Keratinocyte (primary cell): ENCODE measurements around the gene TJP2. TPM values are rescaled to one million over a fixed set of nuclear protein-coding genes. Genes with fewer than 3 reads are reported as not detected.

Experiments
- DNase-seq: peaks from one replicate; pipeline ENCODE4 v3.0.0-alpha.2; 2011; ENCODE audit warnings: low read depth, missing footprints, low spot score
- FAIRE-seq: peaks from 2 replicates; lab custom pipeline; 2011; peaks lifted over from hg19 to GRCh38; lab: Jason Lieb, UNC
- H2AFZ ChIP-seq: 2 replicates; pipeline ENCODE4 v1.6.0; 2012; ENCODE audit warnings: low read length, control low read depth, inconsistent platforms; ENCODE audit not compliant: control insufficient read depth
- H3K27ac ChIP-seq: 2 replicates; pipeline ENCODE4 v1.5.1; 2011; ENCODE audit warnings: low read length; ENCODE audit not compliant: control insufficient read depth, insufficient read depth
- H3K27me3 ChIP-seq: 3 replicates; pipeline ENCODE4 v1.6.0; 2011; ENCODE audit warnings: low read length; ENCODE audit not compliant: control insufficient read depth, insufficient read depth; ENCODE audit errors: extremely low read depth
- H3K36me3 ChIP-seq, 2 experiments: 2 replicates in 1 of 2; 3 replicates in 1 of 2; pipeline ENCODE4 v1.5.1; 2011; ENCODE audit warnings: low read length in 2 of 2, mild to moderate bottlenecking in 1 of 2; ENCODE audit not compliant: control insufficient read depth in 2 of 2, insufficient read depth in 2 of 2; ENCODE audit errors: extremely low read depth in 1 of 2
- H3K4me1 ChIP-seq: 3 replicates; pipeline ENCODE4 v1.5.1; 2011; ENCODE audit warnings: low read length; ENCODE audit not compliant: control insufficient read depth, insufficient read depth; ENCODE audit errors: extremely low read depth
- H3K4me2 ChIP-seq: 3 replicates; pipeline ENCODE4 v1.6.0; 2011; ENCODE audit warnings: low read depth, low read length; ENCODE audit not compliant: control insufficient read depth, insufficient read depth; ENCODE audit errors: extremely low read depth
- H3K4me3 ChIP-seq, 3 experiments: fragments of 200-600 bp in 1 of 3; sonication (generic) in 1 of 3; 2 replicates in 2 of 3; 3 replicates in 1 of 3; pipeline ENCODE4 v1.5.1; 2011 to 2016; ENCODE audit warnings: low read length in 3 of 3, mild to moderate bottlenecking in 3 of 3, control low read depth in 2 of 3, inconsistent platforms in 1 of 3, low read depth in 1 of 3, mixed read lengths in 1 of 3, mixed run types in 1 of 3, moderate library complexity in 1 of 3; ENCODE audit not compliant: control insufficient read depth in 2 of 3, insufficient read depth in 2 of 3; ENCODE audit errors: extremely low read depth in 1 of 3
- H3K79me2 ChIP-seq: 2 replicates; pipeline ENCODE4 v1.6.0; 2012; ENCODE audit warnings: low read length; ENCODE audit not compliant: control insufficient read depth, insufficient read depth
- H3K9ac ChIP-seq: 3 replicates; pipeline ENCODE4 v1.6.0; 2011; ENCODE audit warnings: low read length; ENCODE audit not compliant: control insufficient read depth, insufficient read depth; ENCODE audit errors: extremely low read depth
- H3K9me1 ChIP-seq: 3 replicates; pipeline ENCODE4 v1.6.0; 2011; ENCODE audit warnings: low read length; ENCODE audit not compliant: control insufficient read depth, insufficient read depth; ENCODE audit errors: extremely low read depth
- H3K9me3 ChIP-seq: 2 replicates; pipeline ENCODE4 v1.5.1; 2012; ENCODE audit warnings: low read depth, low read length; ENCODE audit not compliant: control insufficient read depth
- H4K20me1 ChIP-seq: 3 replicates; pipeline ENCODE4 v1.6.0; 2011; ENCODE audit warnings: low read length; ENCODE audit not compliant: control insufficient read depth, insufficient read depth; ENCODE audit errors: extremely low read depth
- EZH2 ChIP-seq: IDR thresholded peaks from one replicate; pipeline ENCODE4 v1.6.1; 2012; ENCODE audit warnings: inconsistent platforms, mild to moderate bottlenecking, low read length, moderate library complexity
- dilution Hi-C: fragments of 300-500 bp; cut with MboI; formaldehyde crosslinking; loops from one replicate; pipeline ENCODE4 v1.7.0; 2020; ENCODE audit warnings: low sequenced_read_pairs; ENCODE audit not compliant: extremely low pct_ligation_motif_present
- polyA plus RNA-seq, 5 experiments: library from polyadenylated mRNA; depleted of rRNA in 3 of 5; stranded (reverse) in 3 of 5; stranded (forward) in 1 of 5; unstranded in 1 of 5; fragments of >200 nt; gene quantifications; 1 replicate in 1 of 5; 2 replicates in 3 of 5; 3 replicates in 1 of 5; pipeline versions ENCODE4 v1.2.1 to v1.2.3, GENCODE V29; 2011 to 2012; ENCODE audit warnings: missing spikeins in 2 of 5, low read depth in 1 of 5, low replicate concordance in 1 of 5
- TF ChIP-seq, protein P1 (sequence below), 3 experiments: IDR thresholded peaks in 1 of 3; conservative IDR thresholded peaks in 1 of 3; optimal IDR thresholded peaks in 1 of 3; 2 replicates in 2 of 3; 3 replicates in 1 of 3; pipeline versions ENCODE3 to v1.5.1; 2011; ENCODE audit warnings: low read length in 3 of 3, mild to moderate bottlenecking in 3 of 3, moderate library complexity in 2 of 3, control low read depth in 1 of 3, inconsistent platforms in 1 of 3; ENCODE audit not compliant: insufficient read depth in 2 of 3; ENCODE audit errors: extremely low read depth in 1 of 3

TJP2 gene
- polyA plus RNA-seq, 1 donor (not counting 4 experiments of a cell fraction or from before 2014, with no cell fraction given): 74.8 TPM

DNA sequence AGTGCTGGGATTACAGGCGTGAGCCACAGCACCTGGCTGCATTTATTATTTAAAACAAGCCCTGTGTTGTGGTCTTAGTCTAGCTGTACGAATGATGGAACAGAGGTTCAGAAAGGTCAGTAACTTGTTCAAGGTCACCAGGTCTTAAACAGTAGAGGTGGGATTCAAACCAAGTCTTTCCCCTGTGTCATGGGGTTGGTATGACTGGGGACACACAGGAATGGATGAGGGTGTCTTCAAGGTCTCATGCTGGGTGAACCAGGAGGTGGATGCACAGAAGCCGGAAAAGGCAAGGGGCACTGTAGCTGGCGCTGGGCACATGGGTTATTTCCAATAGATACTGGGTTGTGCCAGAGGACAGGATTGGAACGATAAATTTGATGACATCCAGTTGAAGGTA is 32.2 kb upstream of the TJP2 start:
- no peaks in the 10 kb centered on the region for H3K27me3 ChIP-seq
- no peak overlapping the region for H3K4me3 ChIP-seq
- no peak for DNase-seq
- TF ChIP-seq, protein P1, sequence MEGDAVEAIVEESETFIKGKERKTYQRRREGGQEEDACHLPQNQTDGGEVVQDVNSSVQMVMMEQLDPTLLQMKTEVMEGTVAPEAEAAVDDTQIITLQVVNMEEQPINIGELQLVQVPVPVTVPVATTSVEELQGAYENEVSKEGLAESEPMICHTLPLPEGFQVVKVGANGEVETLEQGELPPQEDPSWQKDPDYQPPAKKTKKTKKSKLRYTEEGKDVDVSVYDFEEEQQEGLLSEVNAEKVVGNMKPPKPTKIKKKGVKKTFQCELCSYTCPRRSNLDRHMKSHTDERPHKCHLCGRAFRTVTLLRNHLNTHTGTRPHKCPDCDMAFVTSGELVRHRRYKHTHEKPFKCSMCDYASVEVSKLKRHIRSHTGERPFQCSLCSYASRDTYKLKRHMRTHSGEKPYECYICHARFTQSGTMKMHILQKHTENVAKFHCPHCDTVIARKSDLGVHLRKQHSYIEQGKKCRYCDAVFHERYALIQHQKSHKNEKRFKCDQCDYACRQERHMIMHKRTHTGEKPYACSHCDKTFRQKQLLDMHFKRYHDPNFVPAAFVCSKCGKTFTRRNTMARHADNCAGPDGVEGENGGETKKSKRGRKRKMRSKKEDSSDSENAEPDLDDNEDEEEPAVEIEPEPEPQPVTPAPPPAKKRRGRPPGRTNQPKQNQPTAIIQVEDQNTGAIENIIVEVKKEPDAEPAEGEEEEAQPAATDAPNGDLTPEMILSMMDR (optimal IDR thresholded peaks at IDR 0.05 in 1 of 3, IDR thresholded peaks at IDR 0.05 in 1 of 3, conservative IDR thresholded peaks at IDR 0.05 in 1 of 3; ENCODE audit: extremely low read depth in 1 of 3, insufficient read depth in 2 of 3, low read length in 3 of 3): no peak
- no peak for TF ChIP-seq EZH2
- no peaks in the 10 kb centered on the region for H4K20me1 ChIP-seq
- H3K9ac ChIP-seq: no peak overlapping the region
- H2AFZ ChIP-seq: no peak overlapping the region
- no peak overlapping the region for H3K4me2 ChIP-seq
- H3K9me1 ChIP-seq: no peaks in the 10 kb centered on the region
- no peaks in the 10 kb centered on the region for H3K9me3 ChIP-seq
- H3K36me3 ChIP-seq: peaks cover 0 to 1% of the 10 kb centered on the region in 2 experiments
- H3K4me1 ChIP-seq: peaks cover 13% of the 10 kb centered on the region
- no peak overlapping the region for H3K27ac ChIP-seq
- dilution Hi-C loops: no loop called here
- no peak for FAIRE-seq
- H3K79me2 ChIP-seq: no peaks in the 10 kb centered on the region

DNA sequence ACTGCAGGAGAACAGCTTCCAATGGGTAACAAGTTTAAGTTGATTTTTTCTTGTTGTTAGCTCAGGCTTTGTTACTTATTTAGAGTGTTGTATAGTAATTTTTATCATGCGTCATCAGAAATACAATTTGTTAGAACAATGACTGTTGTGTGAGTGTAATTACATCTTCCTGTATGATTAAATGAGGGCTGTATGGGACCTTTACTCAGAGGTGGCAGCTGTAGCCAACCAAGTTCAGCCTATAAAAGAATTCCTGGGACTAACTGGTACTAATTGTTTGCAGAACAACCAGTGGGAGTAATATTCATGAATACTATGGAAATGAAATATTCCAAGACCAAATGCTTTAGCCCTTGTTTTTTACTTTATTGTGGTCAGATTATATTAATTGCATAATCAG is 30.8 kb upstream of the TJP2 start:
- DNase-seq (no peak), FAIRE-seq (no peak)
- Histone ChIP-seq H3K79me2 (no peaks in the 10 kb centered on the region), H3K4me2 (no peak overlapping the region), H3K4me3 (no peak overlapping the region), H3K9me3 (no peaks in the 10 kb centered on the region), H3K27me3 (no peaks in the 10 kb centered on the region), H3K9ac (no peak overlapping the region), H3K27ac (no peak overlapping the region), H3K36me3 (no peaks in the 10 kb centered on the region), H3K4me1 (peaks cover 21% of the 10 kb centered on the region), H3K9me1 (no peaks in the 10 kb centered on the region), H4K20me1 (no peaks in the 10 kb centered on the region), H2AFZ (no peak overlapping the region)
- TF ChIP-seq EZH2: no peak
- TF ChIP-seq, protein P1 (optimal IDR thresholded peaks at IDR 0.05 in 1 of 3, IDR thresholded peaks at IDR 0.05 in 1 of 3, conservative IDR thresholded peaks at IDR 0.05 in 1 of 3; ENCODE audit: extremely low read depth in 1 of 3, insufficient read depth in 2 of 3, low read length in 3 of 3): no peak
- dilution Hi-C loops: no loop called here
